Measurements from ENCODE around the gene ELL.

DNA sequence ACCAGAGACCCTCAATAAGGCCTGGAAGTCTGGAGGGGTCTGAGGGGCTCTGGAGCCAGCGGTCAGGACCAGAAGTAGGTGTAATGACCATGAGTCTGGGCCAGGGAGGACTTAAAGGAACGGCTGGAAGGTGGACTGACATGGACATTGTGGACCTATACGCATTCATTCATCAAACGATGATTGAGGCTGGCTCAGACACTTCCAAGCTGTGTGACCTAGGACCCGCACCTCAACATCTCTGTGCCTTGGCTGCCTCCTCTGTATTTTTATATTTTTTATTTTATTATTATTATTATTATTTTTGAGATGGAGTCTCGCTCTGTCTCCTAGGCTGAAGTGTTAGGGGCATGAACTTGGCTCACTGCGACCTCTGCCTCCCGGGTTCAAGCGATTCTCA is 115.1 kb downstream of the ELL start:
- no peak for TF ChIP-seq GABPA (IDR thresholded peaks at IDR 0.05; ENCODE audit: low read depth)
- TF ChIP-seq, protein P1, sequence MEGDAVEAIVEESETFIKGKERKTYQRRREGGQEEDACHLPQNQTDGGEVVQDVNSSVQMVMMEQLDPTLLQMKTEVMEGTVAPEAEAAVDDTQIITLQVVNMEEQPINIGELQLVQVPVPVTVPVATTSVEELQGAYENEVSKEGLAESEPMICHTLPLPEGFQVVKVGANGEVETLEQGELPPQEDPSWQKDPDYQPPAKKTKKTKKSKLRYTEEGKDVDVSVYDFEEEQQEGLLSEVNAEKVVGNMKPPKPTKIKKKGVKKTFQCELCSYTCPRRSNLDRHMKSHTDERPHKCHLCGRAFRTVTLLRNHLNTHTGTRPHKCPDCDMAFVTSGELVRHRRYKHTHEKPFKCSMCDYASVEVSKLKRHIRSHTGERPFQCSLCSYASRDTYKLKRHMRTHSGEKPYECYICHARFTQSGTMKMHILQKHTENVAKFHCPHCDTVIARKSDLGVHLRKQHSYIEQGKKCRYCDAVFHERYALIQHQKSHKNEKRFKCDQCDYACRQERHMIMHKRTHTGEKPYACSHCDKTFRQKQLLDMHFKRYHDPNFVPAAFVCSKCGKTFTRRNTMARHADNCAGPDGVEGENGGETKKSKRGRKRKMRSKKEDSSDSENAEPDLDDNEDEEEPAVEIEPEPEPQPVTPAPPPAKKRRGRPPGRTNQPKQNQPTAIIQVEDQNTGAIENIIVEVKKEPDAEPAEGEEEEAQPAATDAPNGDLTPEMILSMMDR (IDR thresholded peaks at IDR 0.05; ENCODE audit: insufficient read depth, low read length) = no peak
- TF ChIP-seq, protein P2, sequence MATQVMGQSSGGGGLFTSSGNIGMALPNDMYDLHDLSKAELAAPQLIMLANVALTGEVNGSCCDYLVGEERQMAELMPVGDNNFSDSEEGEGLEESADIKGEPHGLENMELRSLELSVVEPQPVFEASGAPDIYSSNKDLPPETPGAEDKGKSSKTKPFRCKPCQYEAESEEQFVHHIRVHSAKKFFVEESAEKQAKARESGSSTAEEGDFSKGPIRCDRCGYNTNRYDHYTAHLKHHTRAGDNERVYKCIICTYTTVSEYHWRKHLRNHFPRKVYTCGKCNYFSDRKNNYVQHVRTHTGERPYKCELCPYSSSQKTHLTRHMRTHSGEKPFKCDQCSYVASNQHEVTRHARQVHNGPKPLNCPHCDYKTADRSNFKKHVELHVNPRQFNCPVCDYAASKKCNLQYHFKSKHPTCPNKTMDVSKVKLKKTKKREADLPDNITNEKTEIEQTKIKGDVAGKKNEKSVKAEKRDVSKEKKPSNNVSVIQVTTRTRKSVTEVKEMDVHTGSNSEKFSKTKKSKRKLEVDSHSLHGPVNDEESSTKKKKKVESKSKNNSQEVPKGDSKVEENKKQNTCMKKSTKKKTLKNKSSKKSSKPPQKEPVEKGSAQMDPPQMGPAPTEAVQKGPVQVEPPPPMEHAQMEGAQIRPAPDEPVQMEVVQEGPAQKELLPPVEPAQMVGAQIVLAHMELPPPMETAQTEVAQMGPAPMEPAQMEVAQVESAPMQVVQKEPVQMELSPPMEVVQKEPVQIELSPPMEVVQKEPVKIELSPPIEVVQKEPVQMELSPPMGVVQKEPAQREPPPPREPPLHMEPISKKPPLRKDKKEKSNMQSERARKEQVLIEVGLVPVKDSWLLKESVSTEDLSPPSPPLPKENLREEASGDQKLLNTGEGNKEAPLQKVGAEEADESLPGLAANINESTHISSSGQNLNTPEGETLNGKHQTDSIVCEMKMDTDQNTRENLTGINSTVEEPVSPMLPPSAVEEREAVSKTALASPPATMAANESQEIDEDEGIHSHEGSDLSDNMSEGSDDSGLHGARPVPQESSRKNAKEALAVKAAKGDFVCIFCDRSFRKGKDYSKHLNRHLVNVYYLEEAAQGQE (IDR thresholded peaks at IDR 0.05; ENCODE audit: insufficient replicate concordance, low read depth) = no peak

Measured in HL-60 (cell line).